Trophoblast cell (in vitro differentiated cells and primary cell): ENCODE data around the gene POP4.

Experiments
- DNase-seq, 2 donors: peaks; one replicate each; pipeline ENCODE4 v3.0.0-alpha.2; 2016
- H2AFZ ChIP-seq: 2 replicates; pipeline ENCODE4 v1.6.1; 2013; ENCODE audit warnings: low read length, moderate library complexity, mild to moderate bottlenecking; ENCODE audit not compliant: insufficient read depth, poor library complexity
- H2AK5ac ChIP-seq: 2 replicates; pipeline ENCODE4 v1.6.1; 2013; ENCODE audit warnings: mild to moderate bottlenecking, low read length
- H2BK120ac ChIP-seq: 2 replicates; pipeline ENCODE4 v1.6.1; 2013; ENCODE audit warnings: low read length, mild to moderate bottlenecking, moderate library complexity; ENCODE audit not compliant: insufficient read depth, poor library complexity
- H2BK12ac ChIP-seq: 2 replicates; pipeline ENCODE4 v1.6.1; 2013; ENCODE audit warnings: mild to moderate bottlenecking, low read length, moderate library complexity
- H2BK5ac ChIP-seq: 2 replicates; pipeline ENCODE4 v1.6.1; 2013; ENCODE audit warnings: low read length, low read depth, moderate library complexity, mild to moderate bottlenecking; ENCODE audit not compliant: poor library complexity
- H3K14ac ChIP-seq: 2 replicates; pipeline ENCODE4 v1.6.1; 2013; ENCODE audit warnings: mild to moderate bottlenecking, low read length
- H3K18ac ChIP-seq: 2 replicates; pipeline ENCODE4 v1.6.1; 2013; ENCODE audit warnings: mild to moderate bottlenecking, low read length
- H3K23ac ChIP-seq: 2 replicates; pipeline ENCODE4 v1.6.1; 2013; ENCODE audit warnings: low read length
- H3K27ac ChIP-seq: 2 replicates; pipeline ENCODE4 v1.5.1; 2013; ENCODE audit warnings: low read depth, mild to moderate bottlenecking, inconsistent platforms, low read length, moderate library complexity
- H3K27me3 ChIP-seq: 2 replicates; pipeline ENCODE4 v1.6.1; 2013; ENCODE audit warnings: inconsistent platforms, mild to moderate bottlenecking, low read length, moderate library complexity; ENCODE audit not compliant: insufficient read depth
- H3K36me3 ChIP-seq, 2 experiments: 1 replicate in 1 of 2; 2 replicates in 1 of 2; pipeline ENCODE4 v1.6.1; 2013; ENCODE audit warnings: low read length in 2 of 2, mild to moderate bottlenecking in 2 of 2, moderate library complexity in 1 of 2; ENCODE audit not compliant: insufficient read depth in 2 of 2, control insufficient read depth in 1 of 2
- H3K4ac ChIP-seq: 2 replicates; pipeline ENCODE4 v1.6.1; 2013; ENCODE audit warnings: low read depth, mild to moderate bottlenecking, low read length, moderate library complexity
- H3K4me1 ChIP-seq, 2 experiments: 1 replicate in 1 of 2; 2 replicates in 1 of 2; pipeline ENCODE4 v1.6.1; 2013; ENCODE audit warnings: low read length in 2 of 2, mild to moderate bottlenecking in 2 of 2, moderate library complexity in 1 of 2; ENCODE audit not compliant: insufficient read depth in 2 of 2, control insufficient read depth in 1 of 2
- H3K4me2 ChIP-seq: 2 replicates; pipeline ENCODE4 v1.6.1; 2013; ENCODE audit warnings: inconsistent platforms, mild to moderate bottlenecking, low read length, moderate library complexity
- H3K4me3 ChIP-seq: 2 replicates; pipeline ENCODE4 v1.5.1; 2013; ENCODE audit warnings: mild to moderate bottlenecking, low read depth, low read length, inconsistent platforms
- H3K79me1 ChIP-seq: one replicate; pipeline ENCODE4 v1.6.1; 2013; ENCODE audit warnings: low read length
- H3K79me2 ChIP-seq: 2 replicates; pipeline ENCODE4 v1.6.1; 2013; ENCODE audit warnings: low read length, mild to moderate bottlenecking; ENCODE audit not compliant: control insufficient read depth, insufficient read depth, poor library complexity
- H3K9ac ChIP-seq: 2 replicates; pipeline ENCODE4 v1.6.1; 2013; ENCODE audit warnings: mild to moderate bottlenecking, low read length
- H3K9me3 ChIP-seq: 2 replicates; pipeline ENCODE4 v1.6.1; 2013; ENCODE audit warnings: low read depth, mild to moderate bottlenecking, control low read depth, inconsistent platforms, low read length; ENCODE audit not compliant: insufficient read depth
- H4K12ac ChIP-seq: 2 replicates; pipeline ENCODE4 v1.6.1; 2013; ENCODE audit warnings: low read depth, mild to moderate bottlenecking, low read length, moderate library complexity
- H4K8ac ChIP-seq: 2 replicates; pipeline ENCODE4 v1.6.1; 2013; ENCODE audit warnings: low read depth, mild to moderate bottlenecking, low read length, moderate library complexity
- H4K91ac ChIP-seq: one replicate; pipeline ENCODE4 v1.6.1; 2013; ENCODE audit warnings: low read depth, mild to moderate bottlenecking, low read length, moderate library complexity
- WGBS: extraction: QIAGEN DNeasy Blood & Tissue Kit; methylation state at CpG from one replicate; pipeline ENCODE4 v1.1.7; 2013; ENCODE audit warnings: missing lambda C conversion rate; ENCODE audit not compliant: insufficient read length, insufficient coverage; ENCODE audit errors: extremely low coverage; 5-methylcytosine and 5-hydroxymethylcytosine counted together

POP4 gene

DNA sequence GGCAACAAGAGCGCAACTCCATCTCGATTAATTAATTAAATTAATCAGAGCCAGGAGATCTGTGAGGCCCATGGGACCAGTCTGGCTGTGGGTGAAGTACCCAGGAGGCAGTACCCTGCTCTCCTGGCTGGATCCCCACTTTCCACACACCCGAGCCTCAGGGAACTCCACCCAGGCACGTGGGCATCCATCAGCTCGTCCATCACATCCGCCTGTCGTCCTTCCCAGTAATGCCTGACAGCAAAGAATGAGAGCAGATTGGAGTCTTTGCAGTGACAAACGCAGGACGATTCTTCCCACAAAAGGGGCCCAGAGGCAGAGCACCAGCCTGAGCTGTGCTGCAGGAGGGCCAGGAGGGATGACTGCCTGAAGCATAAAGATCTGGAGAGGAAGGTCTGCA lies 44.5 kb upstream of the POP4 start:
- no peak overlapping the region for H2BK5ac ChIP-seq
- no peaks in the 10 kb centered on the region for H3K36me3 ChIP-seq
- no peak overlapping the region for H4K8ac ChIP-seq
- H2AFZ ChIP-seq = no peak overlapping the region
- no peaks in the 10 kb centered on the region for H3K4me1 ChIP-seq
- no peak overlapping the region for H2BK12ac ChIP-seq
- H4K91ac ChIP-seq = no peak overlapping the region
- no peaks in the 10 kb centered on the region for H3K79me1 ChIP-seq
- WGBS = no CpG with 5 or more reads among the region's 9 CpGs
- no peak overlapping the region for H3K4me2 ChIP-seq
- H2AK5ac ChIP-seq = no peak overlapping the region
- H2BK120ac ChIP-seq = no peak overlapping the region
- no peak overlapping the region for H3K18ac ChIP-seq
- H3K4ac ChIP-seq = no peak overlapping the region
- no peak overlapping the region for H3K27ac ChIP-seq
- H3K27me3 ChIP-seq = no peaks in the 10 kb centered on the region
- peaks cover 10% of the 10 kb centered on the region for H3K9me3 ChIP-seq
- no peak overlapping the region for H3K4me3 ChIP-seq
- H4K12ac ChIP-seq = no peak overlapping the region
- no peak for DNase-seq
- H3K14ac ChIP-seq = no peak overlapping the region
- no peaks in the 10 kb centered on the region for H3K79me2 ChIP-seq
- no peak overlapping the region for H3K9ac ChIP-seq
- no peak overlapping the region for H3K23ac ChIP-seq

DNA sequence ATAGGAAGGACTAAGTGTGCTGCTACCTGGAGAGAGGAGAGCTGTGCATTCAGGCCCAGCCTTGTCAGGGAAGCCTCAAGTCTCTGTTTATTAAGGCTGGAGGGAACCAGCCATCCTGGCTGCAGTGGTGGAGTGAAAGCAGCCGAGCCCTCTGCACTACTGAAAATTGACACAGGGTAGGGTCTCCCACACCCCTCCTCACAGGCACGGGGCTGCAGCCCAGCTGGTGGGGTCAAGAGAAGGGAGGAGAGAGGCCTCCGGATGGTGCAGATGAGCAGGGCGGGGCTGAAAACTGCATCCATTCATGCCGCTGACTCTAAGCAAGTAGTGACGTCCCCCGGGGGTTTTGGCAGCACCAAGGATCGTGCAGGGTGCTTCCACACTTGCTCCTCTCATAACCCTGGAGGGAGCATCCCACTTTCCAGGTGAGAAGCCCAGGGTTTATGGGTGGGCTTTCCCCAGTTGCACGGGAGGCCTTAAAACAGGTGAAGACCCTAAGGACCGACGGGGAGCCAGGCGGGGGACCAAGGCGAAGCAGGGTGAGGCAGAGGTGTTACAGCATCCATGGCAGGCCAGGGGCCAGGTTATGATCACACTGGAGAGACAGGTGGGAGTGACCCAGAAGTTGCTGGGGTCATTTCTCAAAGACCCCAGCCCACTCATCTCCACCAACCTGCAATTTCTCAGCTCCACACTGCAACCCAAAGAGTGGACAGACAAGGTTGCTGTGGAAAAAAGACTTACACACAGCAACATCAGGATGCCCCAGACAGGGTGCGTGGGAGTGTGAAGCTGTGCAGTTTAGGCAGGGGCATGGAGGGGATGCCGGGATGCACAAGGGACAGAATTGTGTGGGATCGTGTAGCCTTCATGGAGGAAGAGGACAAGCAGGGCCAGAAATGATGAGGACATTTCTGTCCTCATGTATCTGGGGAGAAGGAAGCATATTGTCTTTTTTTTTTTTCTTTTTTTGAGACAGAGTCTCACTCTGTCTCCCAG lies 43.5 kb upstream of the POP4 start:
- no peak overlapping the region for H4K12ac ChIP-seq
- peaks cover 11% of the 10 kb centered on the region for H3K9me3 ChIP-seq
- no peak overlapping the region for H3K4ac ChIP-seq
- no peak overlapping the region for H2BK5ac ChIP-seq
- H3K79me1 ChIP-seq = no peaks in the 10 kb centered on the region
- H3K18ac ChIP-seq = no peak overlapping the region
- H3K9ac ChIP-seq = no peak overlapping the region
- no peaks in the 10 kb centered on the region for H3K27me3 ChIP-seq
- H3K14ac ChIP-seq = no peak overlapping the region
- no peak overlapping the region for H3K23ac ChIP-seq
- H3K4me3 ChIP-seq = no peak overlapping the region
- H2AK5ac ChIP-seq = no peak overlapping the region
- no peak overlapping the region for H3K27ac ChIP-seq
- WGBS = no CpG with 5 or more reads among the region's 16 CpGs
- no peaks in the 10 kb centered on the region for H3K36me3 ChIP-seq
- H2AFZ ChIP-seq = no peak overlapping the region
- no peak overlapping the region for H2BK12ac ChIP-seq
- no peak for DNase-seq
- no peaks in the 10 kb centered on the region for H3K79me2 ChIP-seq
- H4K91ac ChIP-seq = no peak overlapping the region
- H4K8ac ChIP-seq = no peak overlapping the region
- H3K4me2 ChIP-seq = no peak overlapping the region
- no peaks in the 10 kb centered on the region for H3K4me1 ChIP-seq
- no peak overlapping the region for H2BK120ac ChIP-seq

DNA sequence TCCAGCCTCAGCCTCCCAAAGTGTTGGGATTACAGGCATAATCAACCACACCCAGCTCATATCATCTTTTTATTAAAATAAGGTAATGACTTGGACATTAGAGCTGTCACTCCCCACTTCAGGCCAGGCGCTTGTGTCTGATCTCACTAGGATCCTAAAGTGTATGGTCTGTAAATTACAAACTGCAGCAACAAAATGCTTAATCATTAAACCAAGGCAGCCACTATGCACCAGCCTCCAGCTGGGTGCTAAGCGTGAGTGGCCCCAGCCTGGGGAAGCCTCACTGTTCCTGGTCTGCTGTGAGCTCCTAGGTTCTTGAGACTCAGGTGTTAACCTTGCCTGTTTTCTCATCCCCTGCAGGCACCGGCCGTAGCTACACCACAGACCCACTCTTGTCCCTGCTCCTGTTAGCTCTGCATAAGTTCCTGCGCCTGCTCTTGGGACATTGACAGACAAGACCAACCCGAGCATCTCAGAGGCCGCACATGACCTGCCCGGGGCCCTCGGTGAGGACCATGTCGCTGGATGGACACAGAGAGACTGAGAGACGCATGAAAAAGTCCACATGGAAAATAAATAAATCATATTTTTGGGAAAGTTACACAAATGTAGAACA lies 42.5 kb upstream of the POP4 start:
- Histone ChIP-seq H2AFZ (no peak overlapping the region), H2BK120ac (no peak overlapping the region), H3K9ac (no peak overlapping the region), H2BK12ac (no peak overlapping the region), H4K91ac (no peak overlapping the region), H4K12ac (no peak overlapping the region), H4K8ac (no peak overlapping the region), H3K4me1 (no peaks in the 10 kb centered on the region), H3K9me3 (peaks cover 13% of the 10 kb centered on the region), H3K79me1 (no peaks in the 10 kb centered on the region), H3K27ac (no peak overlapping the region), H3K4ac (no peak overlapping the region), H3K4me2 (no peak overlapping the region), H3K4me3 (no peak overlapping the region), H3K79me2 (no peaks in the 10 kb centered on the region), H3K27me3 (no peaks in the 10 kb centered on the region), H3K36me3 (no peaks in the 10 kb centered on the region), H2AK5ac (no peak overlapping the region), H3K18ac (no peak overlapping the region), H3K23ac (no peak overlapping the region), H2BK5ac (no peak overlapping the region), H3K14ac (no peak overlapping the region)
- WGBS = no CpG with 5 or more reads among the region's 11 CpGs
- no peak for DNase-seq

DNA sequence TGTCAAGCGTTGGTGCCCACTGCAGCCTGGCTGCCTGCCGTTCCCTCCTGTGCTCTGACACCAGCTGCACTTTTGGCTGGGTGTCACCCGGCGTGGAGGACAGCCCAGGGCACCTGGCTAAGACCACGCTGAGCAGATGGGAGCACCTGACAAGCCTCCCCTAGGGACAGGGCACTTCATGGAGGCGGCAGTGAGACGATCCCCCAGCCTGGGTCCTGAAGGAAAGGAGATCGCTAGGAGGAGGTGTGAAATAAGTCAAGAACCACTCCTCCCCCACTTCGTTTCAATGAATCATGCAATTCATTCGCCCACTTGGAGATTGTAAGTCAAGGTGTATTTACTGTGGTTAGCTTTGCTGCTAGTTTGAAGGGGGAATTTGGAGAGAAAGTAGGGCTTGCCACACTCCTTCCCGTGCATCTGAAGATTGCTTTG lies 41.5 kb upstream of the POP4 start:
- Histone ChIP-seq H2BK12ac (no peak overlapping the region), H3K79me2 (no peaks in the 10 kb centered on the region), H4K91ac (no peak overlapping the region), H4K12ac (no peak overlapping the region), H3K4me3 (no peak overlapping the region), H2AK5ac (no peak overlapping the region), H3K9ac (no peak overlapping the region), H2BK5ac (no peak overlapping the region), H3K9me3 (peaks cover 13% of the 10 kb centered on the region), H3K27me3 (no peaks in the 10 kb centered on the region), H4K8ac (no peak overlapping the region), H3K23ac (no peak overlapping the region), H3K36me3 (no peaks in the 10 kb centered on the region), H3K18ac (no peak overlapping the region), H3K79me1 (no peaks in the 10 kb centered on the region), H3K4me1 (no peaks in the 10 kb centered on the region), H3K14ac (no peak overlapping the region), H2BK120ac (no peak overlapping the region), H3K4ac (no peak overlapping the region), H3K4me2 (no peak overlapping the region), H2AFZ (no peak overlapping the region), H3K27ac (no peak overlapping the region)
- DNase-seq = no peak
- no CpG with 5 or more reads among the region's 11 CpGs for WGBS
